ENCODE results near the gene VPS35L. TPM values are rescaled to one million over a fixed set of nuclear protein-coding genes. Genes with fewer than 3 reads are reported as not detected.

The VPS35L gene
- total and polyA plus RNA-seq, 2 of the 13 experiments (the other 11 are each of a cell fraction or from before 2014, with no cell fraction given): 1.4 to 1.6 TPM

DNA sequence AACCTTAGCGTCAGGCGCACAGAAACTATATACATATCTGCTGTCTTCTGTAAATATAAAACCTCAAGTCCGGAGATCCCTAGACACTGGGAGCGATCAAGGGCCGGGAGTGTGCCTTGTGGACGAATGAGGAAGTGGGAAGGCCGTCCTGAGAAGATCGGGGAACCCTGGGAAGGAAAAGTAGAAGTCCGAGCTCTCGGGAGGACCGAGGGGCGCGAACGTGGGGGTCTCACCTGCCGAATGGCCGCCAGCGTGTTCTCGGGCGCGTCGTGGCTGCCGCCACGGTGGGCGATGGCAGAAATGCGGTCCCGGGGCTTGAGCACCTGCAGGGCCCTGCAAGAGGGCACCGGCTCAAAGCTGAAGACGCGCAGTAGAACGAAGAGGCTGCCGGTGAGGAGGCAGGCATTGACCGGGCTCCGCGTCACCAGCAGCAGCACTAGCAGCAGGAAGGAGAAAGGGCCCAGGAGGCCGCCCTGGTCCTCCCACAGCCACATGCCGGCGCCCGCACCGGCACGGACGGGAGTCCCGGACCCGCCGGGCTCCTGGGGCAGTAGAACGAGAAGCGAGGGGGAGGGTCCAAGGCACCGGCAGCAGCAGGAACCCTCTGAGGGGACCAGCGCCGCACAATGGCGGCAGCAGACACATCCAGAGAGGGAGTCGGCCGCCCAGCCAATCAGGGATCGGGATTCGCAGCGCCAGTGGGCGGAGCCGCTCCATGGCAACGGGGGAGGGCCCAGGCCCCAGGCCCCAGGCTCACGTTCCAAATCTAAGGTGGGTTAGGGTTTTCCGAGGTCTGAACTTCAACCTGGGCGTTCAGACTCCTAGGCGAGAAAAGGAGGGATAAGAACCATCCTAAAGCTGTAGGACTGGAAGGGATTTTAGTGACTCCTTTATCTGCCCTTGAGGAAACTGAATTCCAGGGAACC, 33.8 kb upstream of the VPS35L start, which contains the start of gene GDE1 (continued):
- TF ChIP-seq, protein P1, sequence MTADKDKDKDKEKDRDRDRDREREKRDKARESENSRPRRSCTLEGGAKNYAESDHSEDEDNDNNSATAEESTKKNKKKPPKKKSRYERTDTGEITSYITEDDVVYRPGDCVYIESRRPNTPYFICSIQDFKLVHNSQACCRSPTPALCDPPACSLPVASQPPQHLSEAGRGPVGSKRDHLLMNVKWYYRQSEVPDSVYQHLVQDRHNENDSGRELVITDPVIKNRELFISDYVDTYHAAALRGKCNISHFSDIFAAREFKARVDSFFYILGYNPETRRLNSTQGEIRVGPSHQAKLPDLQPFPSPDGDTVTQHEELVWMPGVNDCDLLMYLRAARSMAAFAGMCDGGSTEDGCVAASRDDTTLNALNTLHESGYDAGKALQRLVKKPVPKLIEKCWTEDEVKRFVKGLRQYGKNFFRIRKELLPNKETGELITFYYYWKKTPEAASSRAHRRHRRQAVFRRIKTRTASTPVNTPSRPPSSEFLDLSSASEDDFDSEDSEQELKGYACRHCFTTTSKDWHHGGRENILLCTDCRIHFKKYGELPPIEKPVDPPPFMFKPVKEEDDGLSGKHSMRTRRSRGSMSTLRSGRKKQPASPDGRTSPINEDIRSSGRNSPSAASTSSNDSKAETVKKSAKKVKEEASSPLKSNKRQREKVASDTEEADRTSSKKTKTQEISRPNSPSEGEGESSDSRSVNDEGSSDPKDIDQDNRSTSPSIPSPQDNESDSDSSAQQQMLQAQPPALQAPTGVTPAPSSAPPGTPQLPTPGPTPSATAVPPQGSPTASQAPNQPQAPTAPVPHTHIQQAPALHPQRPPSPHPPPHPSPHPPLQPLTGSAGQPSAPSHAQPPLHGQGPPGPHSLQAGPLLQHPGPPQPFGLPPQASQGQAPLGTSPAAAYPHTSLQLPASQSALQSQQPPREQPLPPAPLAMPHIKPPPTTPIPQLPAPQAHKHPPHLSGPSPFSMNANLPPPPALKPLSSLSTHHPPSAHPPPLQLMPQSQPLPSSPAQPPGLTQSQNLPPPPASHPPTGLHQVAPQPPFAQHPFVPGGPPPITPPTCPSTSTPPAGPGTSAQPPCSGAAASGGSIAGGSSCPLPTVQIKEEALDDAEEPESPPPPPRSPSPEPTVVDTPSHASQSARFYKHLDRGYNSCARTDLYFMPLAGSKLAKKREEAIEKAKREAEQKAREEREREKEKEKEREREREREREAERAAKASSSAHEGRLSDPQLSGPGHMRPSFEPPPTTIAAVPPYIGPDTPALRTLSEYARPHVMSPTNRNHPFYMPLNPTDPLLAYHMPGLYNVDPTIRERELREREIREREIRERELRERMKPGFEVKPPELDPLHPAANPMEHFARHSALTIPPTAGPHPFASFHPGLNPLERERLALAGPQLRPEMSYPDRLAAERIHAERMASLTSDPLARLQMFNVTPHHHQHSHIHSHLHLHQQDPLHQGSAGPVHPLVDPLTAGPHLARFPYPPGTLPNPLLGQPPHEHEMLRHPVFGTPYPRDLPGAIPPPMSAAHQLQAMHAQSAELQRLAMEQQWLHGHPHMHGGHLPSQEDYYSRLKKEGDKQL (CRISPR knock-in tag; IDR thresholded peaks at IDR 0.05; ENCODE audit: low read depth): 0 out of 2 replicates have a peak, but pooled peaks have one; percentile 52
- TF ChIP-seq, protein P2, sequence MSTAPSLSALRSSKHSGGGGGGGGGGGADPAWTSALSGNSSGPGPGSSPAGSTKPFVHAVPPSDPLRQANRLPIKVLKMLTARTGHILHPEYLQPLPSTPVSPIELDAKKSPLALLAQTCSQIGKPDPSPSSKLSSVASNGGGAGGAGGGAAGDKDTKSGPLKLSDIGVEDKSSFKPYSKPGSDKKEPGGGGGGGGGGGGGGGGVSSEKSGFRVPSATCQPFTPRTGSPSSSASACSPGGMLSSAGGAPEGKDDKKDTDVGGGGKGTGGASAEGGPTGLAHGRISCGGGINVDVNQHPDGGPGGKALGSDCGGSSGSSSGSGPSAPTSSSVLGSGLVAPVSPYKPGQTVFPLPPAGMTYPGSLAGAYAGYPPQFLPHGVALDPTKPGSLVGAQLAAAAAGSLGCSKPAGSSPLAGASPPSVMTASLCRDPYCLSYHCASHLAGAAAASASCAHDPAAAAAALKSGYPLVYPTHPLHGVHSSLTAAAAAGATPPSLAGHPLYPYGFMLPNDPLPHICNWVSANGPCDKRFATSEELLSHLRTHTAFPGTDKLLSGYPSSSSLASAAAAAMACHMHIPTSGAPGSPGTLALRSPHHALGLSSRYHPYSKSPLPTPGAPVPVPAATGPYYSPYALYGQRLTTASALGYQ (CRISPR knock-in tag; IDR thresholded peaks at IDR 0.05): no peak; the same call in 1 of the 2 replicates
- TF ChIP-seq ZNF792 (CRISPR knock-in tag; IDR thresholded peaks at IDR 0.05) (peak; percentile 64; the same call in 1 of the 2 replicates), MIER2 (CRISPR knock-in tag; IDR thresholded peaks at IDR 0.05) (peak; percentile 22; the same call in 1 of the 2 replicates), RORA (CRISPR knock-in tag; IDR thresholded peaks at IDR 0.05) (no peak), SRSF4 (IDR thresholded peaks at IDR 0.05; ENCODE audit: low read depth, low read length, poor library complexity, severe bottlenecking) (no peak), ZBTB7B (CRISPR knock-in tag; IDR thresholded peaks at IDR 0.05) (peak; percentile 85; the same call in 1 of the 2 replicates), TBX2 (CRISPR knock-in tag; IDR thresholded peaks at IDR 0.05; ENCODE audit: borderline replicate concordance) (peak; percentile 85), ATM (IDR thresholded peaks at IDR 0.05; ENCODE audit: borderline replicate concordance) (no peak), ZNF354B (CRISPR knock-in tag; IDR thresholded peaks at IDR 0.05) (peak; percentile 96; the same call in 1 of the 2 replicates), ZNF615 (CRISPR knock-in tag; IDR thresholded peaks at IDR 0.05; ENCODE audit: borderline replicate concordance) (no peak), ZNF30 (CRISPR knock-in tag; IDR thresholded peaks at IDR 0.05) (no peak), PHF20 (CRISPR knock-in tag; IDR thresholded peaks at IDR 0.05) (peak; percentile 54; the same call in 1 of the 2 replicates), TEAD2 (CRISPR knock-in tag; IDR thresholded peaks at IDR 0.05) (no peak), NCOA1 (CRISPR knock-in tag; IDR thresholded peaks at IDR 0.05) (no peak), ZFP41 (CRISPR knock-in tag; IDR thresholded peaks at IDR 0.05; ENCODE audit: borderline replicate concordance) (peak; percentile 70; the same call in 1 of the 2 replicates)
- TF ChIP-seq, protein P3, sequence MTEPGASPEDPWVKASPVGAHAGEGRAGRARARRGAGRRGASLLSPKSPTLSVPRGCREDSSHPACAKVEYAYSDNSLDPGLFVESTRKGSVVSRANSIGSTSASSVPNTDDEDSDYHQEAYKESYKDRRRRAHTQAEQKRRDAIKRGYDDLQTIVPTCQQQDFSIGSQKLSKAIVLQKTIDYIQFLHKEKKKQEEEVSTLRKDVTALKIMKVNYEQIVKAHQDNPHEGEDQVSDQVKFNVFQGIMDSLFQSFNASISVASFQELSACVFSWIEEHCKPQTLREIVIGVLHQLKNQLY (CRISPR knock-in tag; IDR thresholded peaks at IDR 0.05): 0 out of 2 replicates have a peak, but pooled peaks have one; percentile 6
- TF ChIP-seq, protein P4, sequence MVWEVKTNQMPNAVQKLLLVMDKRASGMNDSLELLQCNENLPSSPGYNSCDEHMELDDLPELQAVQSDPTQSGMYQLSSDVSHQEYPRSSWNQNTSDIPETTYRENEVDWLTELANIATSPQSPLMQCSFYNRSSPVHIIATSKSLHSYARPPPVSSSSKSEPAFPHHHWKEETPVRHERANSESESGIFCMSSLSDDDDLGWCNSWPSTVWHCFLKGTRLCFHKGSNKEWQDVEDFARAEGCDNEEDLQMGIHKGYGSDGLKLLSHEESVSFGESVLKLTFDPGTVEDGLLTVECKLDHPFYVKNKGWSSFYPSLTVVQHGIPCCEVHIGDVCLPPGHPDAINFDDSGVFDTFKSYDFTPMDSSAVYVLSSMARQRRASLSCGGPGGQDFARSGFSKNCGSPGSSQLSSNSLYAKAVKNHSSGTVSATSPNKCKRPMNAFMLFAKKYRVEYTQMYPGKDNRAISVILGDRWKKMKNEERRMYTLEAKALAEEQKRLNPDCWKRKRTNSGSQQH (CRISPR knock-in tag; IDR thresholded peaks at IDR 0.05; ENCODE audit: low read depth): peak; percentile 79

All from HepG2 (cell line).